Skeletal muscle satellite cell (primary cell): ENCODE data around the gene OBSCN.

Experiments used
- H3K27me3 ChIP-seq: 2 replicates; pipeline ENCODE4 v1.7.0; 2013; ENCODE audit warnings: low read length; ENCODE audit not compliant: control insufficient read depth, insufficient read depth
- H3K36me3 ChIP-seq: 2 replicates; pipeline ENCODE4 v1.7.0; 2013; ENCODE audit warnings: mild to moderate bottlenecking, control low read depth, low read length; ENCODE audit not compliant: insufficient read depth
- H3K4me1 ChIP-seq: 2 replicates; pipeline ENCODE4 v1.7.0; 2013; ENCODE audit warnings: low read length; ENCODE audit not compliant: control insufficient read depth, insufficient read depth
- H3K4me2 ChIP-seq: 2 replicates; pipeline ENCODE4 v1.7.0; 2013; ENCODE audit warnings: mild to moderate bottlenecking, low read length
- H3K4me3 ChIP-seq: 2 replicates; pipeline ENCODE4 v1.7.0; 2013; ENCODE audit warnings: low read length
- H3K9ac ChIP-seq: 2 replicates; pipeline ENCODE4 v1.7.0; 2013; ENCODE audit warnings: mild to moderate bottlenecking, low read depth, low read length, moderate library complexity
- H3K9me3 ChIP-seq: replicated peaks from 2 replicates; pipeline ENCODE4 v1.7.0; 2013; ENCODE audit warnings: mild to moderate bottlenecking, control low read depth, low read length

OBSCN gene

DNA sequence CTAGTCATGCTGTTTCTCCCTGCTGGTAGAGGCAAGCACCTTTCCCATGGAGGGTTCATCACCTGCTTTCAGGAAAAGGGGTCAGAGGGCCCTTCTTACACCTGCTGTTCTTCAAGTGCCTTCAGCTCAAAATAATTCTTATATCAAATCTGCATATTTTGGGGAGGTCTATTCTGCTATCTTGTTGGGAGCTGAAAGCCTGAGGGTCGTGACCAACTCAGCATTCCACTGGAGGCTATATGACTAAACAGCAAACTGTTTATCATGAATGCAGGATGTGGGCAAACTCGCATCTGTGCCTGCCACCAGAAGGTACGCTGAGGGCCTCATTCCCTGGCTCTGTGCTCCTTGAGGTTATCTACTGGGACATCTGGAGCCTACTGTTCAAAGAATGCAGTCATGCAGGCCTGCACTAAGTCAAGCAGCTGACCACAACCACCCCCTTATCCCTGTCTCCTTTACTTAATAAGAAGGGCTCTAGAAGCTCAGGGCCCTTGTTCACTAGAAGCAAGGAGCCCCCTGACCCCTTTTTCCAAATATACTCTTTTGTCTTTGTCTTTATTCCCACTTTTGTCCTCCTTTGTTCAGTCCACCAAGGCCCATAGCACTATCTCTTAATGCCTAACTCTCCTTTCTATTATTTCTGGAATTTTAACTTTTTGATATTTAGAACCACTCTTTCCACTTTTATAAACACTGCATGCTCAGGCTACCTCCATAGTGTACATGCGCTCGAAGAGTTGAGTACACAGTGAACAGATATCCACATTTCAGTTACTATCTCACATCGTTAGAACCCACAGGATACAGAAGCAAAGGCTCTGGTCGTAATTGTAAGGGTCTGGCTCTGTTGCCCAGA lies 213.4 kb downstream of the OBSCN start:
- H3K36me3 ChIP-seq: no peaks in the 10 kb centered on the region
- peaks cover 19% of the 10 kb centered on the region for H3K27me3 ChIP-seq
- no peaks in the 10 kb centered on the region for H3K4me1 ChIP-seq
- H3K9me3 ChIP-seq: no peaks in the 10 kb centered on the region
- H3K9ac ChIP-seq: no peak overlapping the region
- no peak overlapping the region for H3K4me3 ChIP-seq
- H3K4me2 ChIP-seq: no peak overlapping the region

DNA sequence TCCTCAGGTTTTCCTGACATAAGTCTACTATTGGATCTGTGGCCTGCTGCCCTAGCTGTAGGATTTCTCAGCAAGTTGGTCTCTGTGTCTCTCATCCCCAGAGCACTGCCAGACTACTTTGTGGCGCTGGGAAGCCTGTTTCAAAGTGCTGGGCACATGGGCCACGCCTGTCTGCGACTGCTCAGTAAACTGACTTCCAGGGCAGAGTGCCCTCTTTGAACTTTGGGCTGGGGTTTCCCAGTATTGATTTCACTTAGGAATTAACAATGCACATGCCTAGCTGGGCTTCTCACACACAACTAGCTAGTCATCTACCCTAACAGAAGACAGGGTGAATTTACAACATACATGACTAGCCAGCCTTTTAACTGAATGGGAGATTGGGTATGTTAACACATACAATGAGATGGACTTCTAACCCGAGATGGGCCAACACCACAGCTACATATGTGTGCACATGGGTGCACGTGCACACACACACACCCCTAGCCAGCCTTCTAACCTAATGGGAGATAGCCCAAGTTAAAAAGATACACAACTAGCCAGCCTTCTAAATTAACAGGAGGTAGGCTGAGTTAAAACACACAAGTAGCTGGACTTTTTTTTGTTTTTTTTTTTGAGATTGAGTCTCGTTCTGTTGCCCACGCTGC lies 215.7 kb downstream of the OBSCN start:
- no peaks in the 10 kb centered on the region for H3K9me3 ChIP-seq
- H3K36me3 ChIP-seq: no peaks in the 10 kb centered on the region
- H3K9ac ChIP-seq: no peak overlapping the region
- H3K4me3 ChIP-seq: no peak overlapping the region
- H3K4me2 ChIP-seq: no peak overlapping the region
- no peaks in the 10 kb centered on the region for H3K4me1 ChIP-seq
- peaks cover 6% of the 10 kb centered on the region for H3K27me3 ChIP-seq

DNA sequence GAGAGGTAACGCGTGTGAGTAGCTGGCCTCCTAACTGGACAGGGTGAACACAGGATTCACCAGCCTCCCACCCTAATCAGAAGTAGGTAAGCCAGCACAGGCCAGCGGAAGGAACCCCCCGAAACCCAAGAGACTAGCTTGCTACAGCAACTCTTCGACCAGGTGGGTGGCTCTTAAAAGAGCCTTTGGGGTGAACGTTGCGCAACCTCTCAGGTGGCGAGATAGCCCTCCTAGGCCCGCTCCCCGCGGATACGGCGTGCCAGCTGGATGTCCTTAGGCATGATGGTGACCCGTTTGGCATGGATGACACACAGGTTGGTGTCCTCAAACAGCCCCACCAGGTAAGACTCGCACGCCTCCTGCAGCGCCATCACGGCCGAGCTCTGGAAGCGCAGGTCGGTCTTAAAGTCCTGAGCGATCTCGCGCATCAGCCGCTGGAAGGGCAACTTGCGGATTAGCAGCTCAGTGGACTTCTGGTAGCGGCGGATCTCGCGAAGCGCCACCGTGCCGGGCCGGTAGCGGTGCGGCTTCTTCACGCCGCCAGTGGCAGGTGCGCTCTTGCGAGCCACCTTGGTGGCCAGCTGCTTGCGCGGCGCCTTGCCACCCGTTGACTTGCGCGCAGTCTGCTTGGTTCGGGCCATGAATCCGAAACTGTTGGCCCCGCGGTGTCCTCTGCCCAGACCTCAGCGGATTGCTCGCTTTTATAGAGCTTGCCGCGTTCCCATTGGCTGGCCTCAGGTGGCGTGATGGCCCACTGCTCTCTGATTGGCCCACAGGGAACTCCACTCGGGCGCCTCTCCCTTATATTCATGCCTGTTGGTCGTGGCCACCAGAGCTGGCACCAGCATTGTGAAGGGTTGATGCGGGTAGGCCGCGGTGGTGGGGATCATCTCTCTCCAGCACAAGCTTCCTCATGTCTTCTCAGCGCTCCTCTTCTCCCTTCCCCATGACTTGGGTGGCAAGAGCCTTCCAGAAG lies 217.1 kb downstream of the OBSCN start:
- no peaks in the 10 kb centered on the region for H3K4me1 ChIP-seq
- H3K4me3 ChIP-seq: no peak overlapping the region
- H3K36me3 ChIP-seq: no peaks in the 10 kb centered on the region
- no peak overlapping the region for H3K4me2 ChIP-seq
- peaks cover 20% of the 10 kb centered on the region for H3K27me3 ChIP-seq
- no peaks in the 10 kb centered on the region for H3K9me3 ChIP-seq
- no peak overlapping the region for H3K9ac ChIP-seq

DNA sequence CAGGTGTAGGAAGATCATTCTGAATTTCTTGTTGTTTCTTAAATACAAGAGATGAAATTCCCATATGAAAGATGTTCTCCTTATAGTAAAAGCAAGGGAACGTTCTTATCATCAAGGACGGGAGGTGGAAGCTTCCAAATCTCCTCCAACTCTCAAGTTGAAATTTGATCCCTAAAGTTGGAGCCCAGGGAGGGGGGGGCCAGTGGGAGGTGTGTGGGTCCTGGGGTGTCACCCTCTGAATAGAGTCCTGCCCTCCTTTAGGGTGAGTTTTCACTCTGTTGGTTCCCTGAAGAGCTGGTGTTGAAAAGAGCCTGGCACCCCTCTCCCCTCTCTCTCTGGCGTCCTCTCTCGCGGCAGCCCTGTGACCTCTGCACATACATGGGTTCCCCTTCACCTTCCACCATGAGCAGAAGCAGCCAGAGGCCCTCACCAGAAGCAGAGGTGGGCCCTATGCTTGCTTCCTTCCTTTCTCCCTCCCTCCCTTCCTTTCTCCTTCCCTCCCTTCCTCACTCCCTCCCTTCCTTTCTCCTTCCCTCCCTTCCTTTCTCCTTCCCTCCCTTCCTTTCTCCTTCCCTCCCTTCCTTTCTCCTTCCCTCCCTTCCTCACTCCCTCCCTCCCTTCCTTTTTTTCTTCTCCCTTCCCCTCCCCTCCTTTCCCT lies 218.8 kb downstream of the OBSCN start:
- Histone ChIP-seq H3K9ac (no peak overlapping the region), H3K4me3 (no peak overlapping the region), H3K4me1 (no peaks in the 10 kb centered on the region), H3K36me3 (no peaks in the 10 kb centered on the region), H3K9me3 (no peaks in the 10 kb centered on the region), H3K4me2 (no peak overlapping the region), H3K27me3 (peaks cover 27% of the 10 kb centered on the region)

DNA sequence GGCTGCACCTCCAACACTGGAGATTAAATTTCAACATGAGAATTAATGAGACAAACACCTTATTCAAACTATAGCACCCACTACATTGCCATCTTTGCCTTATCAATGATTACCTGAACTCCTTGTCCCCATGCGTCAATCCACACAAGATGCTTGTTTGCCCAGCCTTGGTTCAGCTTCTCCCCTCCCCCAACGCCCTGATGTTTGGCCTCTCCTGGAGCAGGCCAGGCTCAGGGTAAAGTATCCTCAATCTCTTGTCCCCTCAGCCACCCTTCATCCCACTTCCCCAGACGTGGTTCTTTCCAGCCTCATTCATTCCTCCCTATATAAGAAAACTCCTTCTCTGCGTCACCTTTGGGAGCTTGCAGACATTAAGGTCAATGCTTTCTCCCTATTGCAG lies 220.6 kb downstream of the OBSCN start:
- H3K9ac ChIP-seq: no peak overlapping the region
- H3K36me3 ChIP-seq: no peaks in the 10 kb centered on the region
- H3K4me3 ChIP-seq: no peak overlapping the region
- no peak overlapping the region for H3K4me2 ChIP-seq
- H3K9me3 ChIP-seq: no peaks in the 10 kb centered on the region
- H3K27me3 ChIP-seq: peaks cover 32% of the 10 kb centered on the region
- H3K4me1 ChIP-seq: no peaks in the 10 kb centered on the region
